Panc1 (cell line): ENCODE results near the gene EFNA2. TPM values are rescaled to one million over a fixed set of nuclear protein-coding genes. Genes with fewer than 3 reads are reported as not detected.

Source experiments
- ATAC-seq: fragments of 200-7000 bp; cut with Tn5 transposase; 2 replicates; pipeline ENCODE4 v1.9.1; 2020; ENCODE audit warnings: mild to moderate bottlenecking, moderate library complexity
- BruUV-seq: library from RNA; stranded (reverse); fragments of 400-500 nt; replicated peaks from 2 replicates; lab custom pipeline; 2021; lab: Mats Ljungman, UMichigan
- CTCF ChIA-PET: fragments of 300-600 bp; sonication (Branson Sonifier 250); formaldehyde crosslinking; loops from one replicate; lab custom pipeline; 2022; ENCODE audit warnings: antibody characterized with exemption; lab: Charles Lee
- POLR2A ChIA-PET: fragments of 300-600 bp; sonication (Branson Sonifier 250); formaldehyde crosslinking; loops from one replicate; lab custom pipeline; 2022; ENCODE audit warnings: antibody characterized with exemption; lab: Charles Lee
- DNase-seq: peaks from one replicate; pipeline ENCODE4 v3.0.0-alpha.2; 2010; ENCODE audit warnings: low read depth, low spot score
- H3K27ac ChIP-seq: 2 replicates; pipeline ENCODE4 v1.5.1; 2011; ENCODE audit warnings: mild to moderate bottlenecking, low read length, inconsistent platforms
- H3K27me3 ChIP-seq: fragments of 200-500 bp; sonication (Bioruptor generic); 2 replicates; pipeline ENCODE4 v1.6.0; 2014; ENCODE audit warnings: low read length, inconsistent platforms; ENCODE audit not compliant: control insufficient read depth, insufficient read depth
- H3K36me3 ChIP-seq: fragments of 200-500 bp; sonication (Bioruptor generic); 2 replicates; pipeline ENCODE4 v1.5.1; 2014; ENCODE audit warnings: inconsistent platforms, mild to moderate bottlenecking, low read length, moderate library complexity; ENCODE audit not compliant: control insufficient read depth, insufficient read depth
- H3K4me1 ChIP-seq: 2 replicates; pipeline ENCODE4 v1.5.1; 2011; ENCODE audit warnings: inconsistent platforms, mild to moderate bottlenecking, low read length, moderate library complexity; ENCODE audit not compliant: control insufficient read depth, insufficient read depth
- H3K4me3 ChIP-seq, 2 experiments: 2 replicates each; pipeline ENCODE4 v1.5.1; 2011 to 2012; ENCODE audit warnings: low read depth in 2 of 2, low read length in 2 of 2, mild to moderate bottlenecking in 2 of 2, inconsistent platforms in 1 of 2, moderate library complexity in 1 of 2
- H3K9me3 ChIP-seq: fragments of 200-500 bp; sonication (Bioruptor generic); 2 replicates; pipeline ENCODE4 v1.5.1; 2014; ENCODE audit warnings: low read depth, mild to moderate bottlenecking, inconsistent platforms, low read length, moderate library complexity; ENCODE audit not compliant: control insufficient read depth, insufficient read depth
- CTCF ChIP-seq: fragments of 450-650 bp; IDR thresholded peaks from 2 replicates; pipeline ENCODE4 v1.5.1; 2017; ENCODE audit warnings: mild to moderate bottlenecking
- POLR2AphosphoS5 ChIP-seq: IDR thresholded peaks from 2 replicates; pipeline ENCODE4 v1.6.1; 2012; ENCODE audit warnings: mild to moderate bottlenecking, low read depth, low read length, moderate library complexity
- REST ChIP-seq, 2 experiments: IDR thresholded peaks; 2 replicates each; pipeline ENCODE4 v1.6.1; 2011 to 2012; ENCODE audit warnings: low read depth in 2 of 2, control low read depth in 1 of 2, low read length in 1 of 2, mild to moderate bottlenecking in 1 of 2, moderate library complexity in 1 of 2; ENCODE audit not compliant: insufficient read depth in 1 of 2
- SIN3A ChIP-seq: IDR thresholded peaks from 2 replicates; pipeline ENCODE4 v1.6.1; 2012; ENCODE audit warnings: low read depth, mild to moderate bottlenecking, low read length, moderate library complexity, borderline replicate concordance; ENCODE audit not compliant: insufficient read depth
- TCF7L2 ChIP-seq: IDR thresholded peaks from 2 replicates; pipeline ENCODE4 v1.6.1; 2011; ENCODE audit warnings: mild to moderate bottlenecking, low read depth, low read length, inconsistent platforms
- in situ Hi-C: cut with HindIII; loops from 2 replicates; pipeline ENCODE4 v1.10.0; 2016; ENCODE audit warnings: low sequenced_read_pairs, low pct_unique_long_range_greater_than_20kb
- intact Hi-C: fragments of 100-400 bp; cut with micrococcal nuclease; formaldehyde crosslinking; loops from one replicate; pipeline ENCODE4 v1.10.0; 2022; ENCODE audit not compliant: unreplicated experiment
- total RNA-seq: library from RNA; stranded (reverse); gene quantifications from one replicate; pipeline ENCODE4 v1.2.1, GENCODE V29; 2021; ENCODE audit not compliant: unreplicated experiment

EFNA2 gene
- total RNA-seq, 1 experiment from 2014 or later: 7.8 TPM

- Histone ChIP-seq H3K4me3 (no peak overlapping the region), H3K27ac (no peak overlapping the region), H3K4me1 (peaks cover 5% of the 10 kb centered on the region; the same call in 1 of the 2 replicates), H3K27me3 (no peaks in the 10 kb centered on the region), H3K9me3 (no peaks in the 10 kb centered on the region), H3K36me3 (no peaks in the 10 kb centered on the region)
- TF ChIP-seq TCF7L2 (no peak), CTCF (no peak), SIN3A (no peak), REST (IDR thresholded peaks at IDR 0.05; ENCODE audit: insufficient read depth in 1 of 2, low read depth in 2 of 2, low read length in 1 of 2) (no peak), POLR2AphosphoS5 (no peak)
- POLR2A ChIA-PET: interaction anchor here (0.6 kb wide), 1 partner anchor 70 kb away, joined by 3 read pairs; no protein-coding TSS in a partner anchor
- in situ Hi-C loops (no loop called here), intact Hi-C loops (no loop called here)
- BruUV-seq: no TSS peak
- CTCF ChIA-PET: no interaction called here
- no peak for ATAC-seq
- DNase-seq: no peak
Measured at GRCh38 chr19:1280636-1281568, 4.8 kb upstream of the EFNA2 start.

GRCh38 chr19:1281569-1282287 lies 3.9 kb upstream of the EFNA2 start:
- Histone ChIP-seq H3K36me3 (no peaks in the 10 kb centered on the region), H3K4me3 (no peak overlapping the region), H3K27me3 (no peaks in the 10 kb centered on the region), H3K27ac (no peak overlapping the region), H3K4me1 (peaks cover 2% of the 10 kb centered on the region; the same call in 1 of the 2 replicates), H3K9me3 (no peaks in the 10 kb centered on the region)
- intact Hi-C loops (no loop called here), in situ Hi-C loops (no loop called here)
- ChIA-PET POLR2A (no interaction called here), CTCF (no interaction called here)
- ATAC-seq (no peak), DNase-seq (no peak)
- TF ChIP-seq SIN3A (no peak), POLR2AphosphoS5 (no peak), CTCF (no peak)
- BruUV-seq: no TSS peak
